Activated T-helper 17 cell treated with anti-CD3 and anti-CD28 coated beads, Interleukin-2, amount 50 U/mL, for 72 hours (primary cell): ENCODE results near the gene CDH26. TPM values are rescaled to one million over a fixed set of nuclear protein-coding genes. Genes with fewer than 3 reads are reported as not detected.
A peak's percentile ranks its signal among the peaks of the same experiment; 100 is the strongest.

Experiments used
- ATAC-seq: fragments of 150-1000 bp; cut with Tn5 transposase; replicated peaks from 2 replicates; pipeline ENCODE4 v1.10.0; 2021; ENCODE audit warnings: mild to moderate bottlenecking, moderate library complexity
- H3K27ac Mint-ChIP-seq: one replicate; pipeline ENCODE4 v1.8.0; 2022; ENCODE audit warnings: mixed read lengths
- H3K27me3 Mint-ChIP-seq: one replicate; pipeline ENCODE4 v1.8.0; 2022; ENCODE audit warnings: mixed read lengths
- H3K36me3 Mint-ChIP-seq: one replicate; pipeline ENCODE4 v1.8.0; 2022; ENCODE audit warnings: low read depth, mild to moderate bottlenecking, mixed read lengths
- H3K4me1 Mint-ChIP-seq: one replicate; pipeline ENCODE4 v1.8.0; 2022; ENCODE audit warnings: mixed read lengths
- H3K4me3 Mint-ChIP-seq: one replicate; pipeline ENCODE4 v1.8.0; 2022; ENCODE audit warnings: mild to moderate bottlenecking, mixed read lengths
- H3K9me3 Mint-ChIP-seq: one replicate; pipeline ENCODE4 v1.8.0; 2022; ENCODE audit warnings: mixed read lengths
- total RNA-seq, 2 donors: library from RNA; stranded (reverse); gene quantifications; one replicate each; pipeline ENCODE4 v1.2.3, GENCODE V29; 2022

CDH26 gene
- total RNA-seq, 2 donors from 2014 or later: 0.56 to 2.6 TPM

DNA sequence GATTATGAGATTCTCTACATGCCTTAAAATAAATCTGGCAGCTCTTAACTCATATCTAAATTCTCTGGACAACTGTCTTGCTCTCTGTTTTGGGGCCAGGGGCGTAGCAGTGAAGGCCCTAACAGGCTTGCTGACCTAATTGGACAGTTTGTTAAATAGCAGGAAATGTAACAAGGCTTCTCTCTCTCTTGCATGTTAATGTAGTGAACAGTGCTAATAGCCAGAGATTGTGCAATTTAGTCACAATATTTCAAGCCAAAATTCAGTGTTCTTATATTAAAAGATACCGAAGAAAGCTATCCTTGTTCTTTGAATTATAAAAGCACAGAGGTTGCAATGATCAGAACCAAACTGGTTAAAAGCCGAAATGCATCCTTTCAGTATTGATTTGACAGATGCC is 21.1 kb upstream of the CDH26 start:
- no peak for ATAC-seq
- Mint-ChIP-seq H3K36me3 (peaks cover 7% of the 10 kb centered on the region), H3K4me3 (peak overlapping the region; percentile 83), H3K4me1 (peaks cover 20% of the 10 kb centered on the region), H3K27ac (no peak overlapping the region), H3K9me3 (no peaks in the 10 kb centered on the region), H3K27me3 (no peaks in the 10 kb centered on the region)

DNA sequence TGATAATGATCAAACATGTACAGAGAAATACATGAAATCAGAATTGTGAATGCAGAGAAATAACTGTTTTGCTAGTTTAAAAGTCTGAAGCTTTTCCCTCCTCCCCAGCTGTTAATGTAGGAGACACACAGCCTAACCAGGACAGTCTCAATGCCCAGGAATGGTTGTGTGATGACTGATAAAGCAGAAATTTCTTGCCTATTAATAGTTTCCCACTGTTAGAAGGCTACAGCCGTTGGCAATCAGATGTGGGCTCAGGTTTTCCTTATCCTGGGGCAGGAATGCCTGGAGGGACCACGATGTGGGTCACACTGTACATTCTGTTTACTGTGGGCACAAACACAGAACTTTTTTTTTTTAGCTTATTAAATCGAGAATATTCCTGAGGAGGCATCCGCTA is 20.0 kb upstream of the CDH26 start:
- no peaks in the 10 kb centered on the region for H3K27me3 Mint-ChIP-seq
- no peaks in the 10 kb centered on the region for H3K9me3 Mint-ChIP-seq
- ATAC-seq: no peak
- H3K4me1 Mint-ChIP-seq: peaks cover 20% of the 10 kb centered on the region
- peaks cover 17% of the 10 kb centered on the region for H3K36me3 Mint-ChIP-seq
- peak overlapping the region; percentile 73 for H3K27ac Mint-ChIP-seq
- H3K4me3 Mint-ChIP-seq: peak overlapping the region; percentile 83

DNA sequence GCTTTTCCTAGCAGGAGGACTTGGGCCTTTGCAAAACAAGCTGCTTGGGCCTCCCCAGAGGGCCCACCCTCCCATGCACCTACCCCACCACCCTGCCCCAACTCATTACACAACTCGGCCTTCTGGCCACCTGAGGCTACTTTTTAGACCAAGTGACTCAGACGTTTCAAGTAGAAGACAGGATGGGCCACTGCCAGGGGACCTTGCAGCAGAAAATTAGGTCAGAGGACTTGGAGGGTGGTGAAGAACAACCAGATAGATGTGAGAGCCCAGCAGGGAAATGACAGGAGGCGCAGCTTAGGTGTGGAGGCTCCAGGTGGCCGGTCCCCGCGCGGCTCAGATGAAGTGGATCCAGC is 19.5 kb upstream of the CDH26 start:
- peak overlapping the region; percentile 73 for H3K27ac Mint-ChIP-seq
- peaks cover 18% of the 10 kb centered on the region for H3K36me3 Mint-ChIP-seq
- H3K9me3 Mint-ChIP-seq: no peaks in the 10 kb centered on the region
- H3K27me3 Mint-ChIP-seq: no peaks in the 10 kb centered on the region
- peak overlapping the region; percentile 83 for H3K4me3 Mint-ChIP-seq
- peaks cover 20% of the 10 kb centered on the region for H3K4me1 Mint-ChIP-seq
- ATAC-seq: no peak

DNA sequence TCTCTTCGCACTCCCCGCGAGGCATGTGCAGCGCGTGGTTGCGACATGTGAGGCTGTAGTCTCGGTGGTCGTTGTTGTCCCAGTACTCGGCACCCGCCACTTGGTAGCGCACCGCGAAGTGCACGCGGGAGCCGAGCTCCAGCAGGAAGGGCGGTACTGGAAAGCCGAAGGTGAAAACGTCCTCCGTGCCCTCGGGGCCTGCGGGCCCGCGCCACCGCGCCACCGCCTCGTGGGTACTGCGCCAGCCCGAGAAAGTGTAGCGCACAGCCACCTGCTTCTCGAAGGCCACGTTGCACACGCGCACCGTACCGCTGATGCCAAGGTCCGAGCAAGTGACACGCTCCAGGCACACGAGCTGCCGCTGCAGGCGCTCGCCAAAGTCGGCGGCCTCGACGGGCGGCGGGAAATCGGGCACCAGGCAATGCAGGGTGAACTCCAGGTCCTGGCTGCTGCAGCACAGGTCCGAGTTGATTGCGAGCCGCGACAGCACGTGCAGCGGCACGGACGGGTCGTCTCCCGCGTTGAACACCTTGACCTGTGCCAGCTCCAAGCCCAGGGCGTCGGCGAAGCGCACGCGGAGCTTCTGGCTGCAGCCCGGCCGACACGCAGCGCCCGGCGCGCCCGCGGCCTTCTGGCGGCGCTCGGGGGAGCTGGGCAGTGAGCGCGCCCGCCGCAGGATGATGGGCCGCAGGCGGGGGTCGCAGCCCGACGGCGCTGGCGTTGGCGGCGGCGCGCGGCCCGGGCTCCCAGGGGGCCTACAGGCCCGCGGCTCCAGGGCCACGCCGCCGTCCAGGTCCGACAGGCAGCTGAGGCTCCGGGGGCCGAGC is 19.0 kb upstream of the CDH26 start:
- H3K4me1 Mint-ChIP-seq: peaks cover 20% of the 10 kb centered on the region
- H3K9me3 Mint-ChIP-seq: no peaks in the 10 kb centered on the region
- ATAC-seq: no peak
- H3K27ac Mint-ChIP-seq: peak overlapping the region; percentile 73
- H3K27me3 Mint-ChIP-seq: no peaks in the 10 kb centered on the region
- H3K4me3 Mint-ChIP-seq: peak overlapping the region; percentile 98
- H3K36me3 Mint-ChIP-seq: peaks cover 24% of the 10 kb centered on the region

DNA sequence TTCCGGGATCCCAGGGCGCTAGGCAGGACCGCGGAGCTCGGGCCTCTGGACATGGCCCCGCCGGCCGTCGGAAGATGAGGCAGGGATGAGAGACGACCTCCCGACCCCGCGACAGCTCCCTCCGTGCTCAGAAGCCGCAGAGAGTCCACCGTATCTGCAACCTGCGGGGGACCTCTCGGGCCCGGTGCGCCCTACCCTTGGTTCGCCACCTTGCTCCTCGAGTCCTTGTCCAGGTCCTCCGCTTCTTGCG is 18.4 kb upstream of the CDH26 start:
- peak overlapping the region; percentile 97 for H3K27ac Mint-ChIP-seq
- no peaks in the 10 kb centered on the region for H3K9me3 Mint-ChIP-seq
- no peaks in the 10 kb centered on the region for H3K27me3 Mint-ChIP-seq
- ATAC-seq: peak; percentile 32
- H3K36me3 Mint-ChIP-seq: peaks cover 29% of the 10 kb centered on the region
- H3K4me1 Mint-ChIP-seq: peaks cover 20% of the 10 kb centered on the region
- H3K4me3 Mint-ChIP-seq: peak overlapping the region; percentile 98

DNA sequence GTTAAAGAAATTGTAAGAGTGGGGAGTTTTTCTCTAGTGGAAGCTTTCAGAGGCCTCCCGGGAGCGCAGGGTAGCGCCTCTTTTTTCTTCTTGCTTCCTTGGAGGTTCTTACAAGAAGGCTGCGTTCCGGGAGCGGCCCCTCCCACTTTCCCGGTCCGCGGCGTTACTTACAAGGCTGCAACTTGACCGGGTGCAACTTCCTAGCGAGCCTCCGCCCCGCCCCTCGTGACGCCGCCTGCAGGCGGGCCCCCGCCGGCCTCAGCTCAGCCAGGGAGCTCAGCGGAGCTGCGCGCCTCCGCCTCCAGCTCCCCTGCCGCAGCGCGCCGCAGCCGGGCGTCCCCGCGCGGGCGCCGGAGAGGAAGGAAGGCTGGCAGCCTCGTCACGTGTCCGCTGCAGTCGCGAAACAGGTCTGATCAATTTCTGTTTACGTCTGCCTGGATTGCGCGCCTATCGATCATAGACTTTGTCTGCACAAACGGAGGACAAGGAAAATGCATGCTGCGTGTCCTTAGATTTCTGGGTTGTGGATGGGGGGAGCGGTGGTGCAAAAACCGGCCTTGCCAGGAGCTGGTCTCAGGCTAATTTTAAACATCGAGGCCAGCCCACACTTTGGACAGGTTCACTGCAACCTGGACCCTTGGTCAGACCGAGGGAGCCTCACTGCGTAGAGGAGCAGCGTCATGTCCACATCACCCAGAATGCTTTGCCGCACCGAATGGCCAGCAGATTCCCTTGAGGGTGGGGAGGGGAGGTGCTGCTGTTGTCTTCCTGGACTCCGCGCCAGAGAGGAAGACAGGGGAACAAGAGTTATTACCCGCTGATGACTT is 17.9 kb upstream of the CDH26 start, which contains the start of the genes FAM217B and PPP1R3D:
Gene FAM217B, plus strand, starts transcription at position 261 of the 827 bp plus-strand sequence. CDS start 3,555 bp downstream, outside the sequence.
Gene PPP1R3D, minus strand, starts transcription at position 177 of the 827 bp plus-strand sequence. CDS start 374 bp downstream, outside the sequence.
- Mint-ChIP-seq H3K27me3 (no peaks in the 10 kb centered on the region), H3K27ac (peak within 1 kb of the TSS; percentile 97), H3K4me3 (peak within 1 kb of the TSS; percentile 98), H3K4me1 (peaks cover 20% of the 10 kb centered on the region), H3K36me3 (peaks cover 35% of the 10 kb centered on the region), H3K9me3 (no peaks in the 10 kb centered on the region)
- ATAC-seq: peak; percentile 95

DNA sequence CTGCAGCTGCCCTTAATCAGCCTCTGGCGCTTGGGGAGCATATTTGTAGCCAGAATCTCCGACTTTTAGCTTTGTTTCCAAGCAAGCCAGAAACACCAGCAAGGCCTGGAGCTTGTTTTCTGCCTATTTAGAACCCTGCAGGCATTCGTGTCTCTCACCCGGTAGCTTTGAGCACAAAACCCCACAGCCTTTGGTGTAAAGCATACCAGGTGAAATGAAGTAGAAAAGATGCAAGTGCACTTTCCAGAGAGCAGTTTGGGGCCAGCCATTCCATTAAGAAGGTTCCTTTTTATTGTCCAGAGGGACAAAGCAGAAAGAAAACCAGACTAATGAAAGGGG is 17.3 kb upstream of the CDH26 start:
- Mint-ChIP-seq H3K9me3 (no peaks in the 10 kb centered on the region), H3K36me3 (peaks cover 41% of the 10 kb centered on the region), H3K27ac (peak overlapping the region; percentile 97), H3K27me3 (no peaks in the 10 kb centered on the region), H3K4me3 (peak overlapping the region; percentile 98), H3K4me1 (peaks cover 20% of the 10 kb centered on the region)
- ATAC-seq: no peak

DNA sequence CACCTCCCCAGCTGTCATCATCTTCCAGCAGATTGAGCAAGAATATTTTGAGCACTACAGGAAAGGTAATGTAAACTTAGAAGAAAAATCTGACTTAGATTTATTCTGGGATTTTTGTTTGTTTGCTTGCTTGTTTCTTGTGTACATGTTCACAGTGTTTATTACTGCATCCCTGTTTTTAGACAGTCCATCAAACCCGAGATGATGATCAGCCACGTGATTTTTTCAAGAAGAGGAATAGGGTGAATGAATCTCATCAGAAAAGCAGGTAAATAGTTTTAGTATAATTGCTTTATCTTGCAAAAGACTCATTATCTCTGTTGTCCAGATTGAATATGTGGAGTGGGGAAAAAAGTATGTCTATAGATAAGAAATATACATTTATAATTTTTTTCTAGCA is 16.0 kb upstream of the CDH26 start:
- peak overlapping the region; percentile 98 for H3K4me3 Mint-ChIP-seq
- H3K9me3 Mint-ChIP-seq: no peaks in the 10 kb centered on the region
- peaks cover 43% of the 10 kb centered on the region for H3K36me3 Mint-ChIP-seq
- H3K27ac Mint-ChIP-seq: peak overlapping the region; percentile 97
- H3K4me1 Mint-ChIP-seq: peaks cover 20% of the 10 kb centered on the region
- ATAC-seq: no peak
- no peaks in the 10 kb centered on the region for H3K27me3 Mint-ChIP-seq

DNA sequence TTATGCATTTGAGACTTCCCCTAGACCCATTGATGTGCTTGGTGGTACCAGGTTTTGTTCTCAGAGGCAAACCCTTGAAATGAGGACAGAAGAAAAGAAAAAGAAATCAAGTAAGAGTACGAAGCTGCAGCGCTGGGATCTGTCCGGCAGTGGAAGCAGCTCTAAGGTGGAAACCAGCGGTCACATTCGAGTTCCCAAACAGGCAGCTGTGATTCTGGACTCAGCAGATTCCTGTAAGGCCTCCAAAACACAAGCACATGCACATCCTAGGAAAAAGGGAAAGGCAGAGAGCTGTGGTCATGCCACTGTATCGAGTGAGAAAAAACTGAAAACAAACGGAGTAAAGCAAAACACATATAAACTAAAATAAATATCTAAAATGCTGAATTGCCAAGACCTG is 13.5 kb upstream of the CDH26 start:
- Mint-ChIP-seq H3K4me3 (no peak overlapping the region), H3K9me3 (no peaks in the 10 kb centered on the region), H3K27ac (no peak overlapping the region), H3K27me3 (no peaks in the 10 kb centered on the region), H3K36me3 (peaks cover 51% of the 10 kb centered on the region), H3K4me1 (peaks cover 18% of the 10 kb centered on the region)
- ATAC-seq: no peak

DNA sequence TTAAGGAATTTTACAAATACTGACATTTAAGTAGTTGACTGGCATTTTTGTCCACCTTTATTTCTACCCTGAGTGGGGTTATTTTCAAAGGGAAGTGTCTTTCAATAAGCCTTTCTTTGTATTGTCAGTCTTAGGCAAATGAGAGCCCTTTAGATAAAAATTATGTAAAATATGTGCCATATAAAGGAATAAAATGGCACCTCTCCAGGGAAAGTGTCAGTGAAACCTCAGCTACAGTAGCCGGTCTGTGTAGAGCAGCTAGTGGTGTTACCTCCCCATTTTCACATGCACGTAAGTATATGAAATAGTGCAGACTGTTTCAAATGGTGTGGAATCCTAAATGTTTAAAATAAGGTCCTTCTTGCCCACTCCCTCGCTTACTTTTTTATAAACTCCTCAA is 13.0 kb upstream of the CDH26 start:
- no peak overlapping the region for H3K4me3 Mint-ChIP-seq
- ATAC-seq: no peak
- H3K27me3 Mint-ChIP-seq: no peaks in the 10 kb centered on the region
- H3K27ac Mint-ChIP-seq: no peak overlapping the region
- no peaks in the 10 kb centered on the region for H3K9me3 Mint-ChIP-seq
- H3K4me1 Mint-ChIP-seq: peaks cover 18% of the 10 kb centered on the region
- H3K36me3 Mint-ChIP-seq: peaks cover 55% of the 10 kb centered on the region

DNA sequence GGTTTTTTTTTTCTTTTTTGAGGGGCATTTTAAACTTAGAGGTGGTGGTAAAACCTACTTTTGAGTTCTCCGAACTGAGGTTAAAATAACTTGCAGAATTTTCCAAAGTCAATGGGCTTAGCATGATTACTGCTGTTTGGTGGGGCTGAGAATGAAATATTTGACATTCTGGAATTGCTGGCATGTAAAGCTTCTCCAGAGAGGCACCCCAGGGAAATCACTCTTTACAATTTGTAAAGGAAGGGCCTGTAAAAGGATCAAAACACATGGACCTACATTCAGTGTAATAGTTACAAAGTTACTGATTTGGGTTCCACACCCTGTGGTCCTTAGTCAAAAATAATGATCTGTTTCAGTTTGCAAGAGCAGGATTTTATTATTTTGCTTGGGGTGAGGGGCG is 12.5 kb upstream of the CDH26 start:
- H3K27me3 Mint-ChIP-seq: no peaks in the 10 kb centered on the region
- peaks cover 57% of the 10 kb centered on the region for H3K36me3 Mint-ChIP-seq
- peak overlapping the region; percentile 33 for H3K27ac Mint-ChIP-seq
- ATAC-seq: no peak
- peaks cover 18% of the 10 kb centered on the region for H3K4me1 Mint-ChIP-seq
- H3K4me3 Mint-ChIP-seq: no peak overlapping the region
- H3K9me3 Mint-ChIP-seq: no peaks in the 10 kb centered on the region

DNA sequence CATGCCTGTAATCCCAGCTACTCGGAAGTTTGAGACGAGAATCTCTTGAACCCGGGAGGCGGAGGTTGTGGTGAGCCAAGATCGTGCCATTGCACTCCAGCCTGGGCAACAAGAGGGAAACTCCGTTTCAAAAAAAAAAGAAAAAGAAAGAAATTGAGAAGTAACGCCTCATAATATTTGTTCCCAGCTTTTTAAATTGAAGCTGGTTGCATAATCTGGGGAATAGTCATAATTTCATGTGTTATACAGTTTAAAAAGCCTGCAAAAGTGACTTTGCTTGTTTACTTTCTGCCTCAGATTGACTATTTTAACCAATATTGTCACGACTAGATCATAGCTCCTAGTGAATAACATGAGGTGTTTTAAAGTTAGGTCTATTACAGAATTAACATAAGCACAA is 10.8 kb upstream of the CDH26 start:
- Mint-ChIP-seq H3K4me3 (no peak overlapping the region), H3K27me3 (no peaks in the 10 kb centered on the region), H3K4me1 (peaks cover 9% of the 10 kb centered on the region), H3K9me3 (no peaks in the 10 kb centered on the region), H3K36me3 (peaks cover 48% of the 10 kb centered on the region), H3K27ac (no peak overlapping the region)
- no peak for ATAC-seq

DNA sequence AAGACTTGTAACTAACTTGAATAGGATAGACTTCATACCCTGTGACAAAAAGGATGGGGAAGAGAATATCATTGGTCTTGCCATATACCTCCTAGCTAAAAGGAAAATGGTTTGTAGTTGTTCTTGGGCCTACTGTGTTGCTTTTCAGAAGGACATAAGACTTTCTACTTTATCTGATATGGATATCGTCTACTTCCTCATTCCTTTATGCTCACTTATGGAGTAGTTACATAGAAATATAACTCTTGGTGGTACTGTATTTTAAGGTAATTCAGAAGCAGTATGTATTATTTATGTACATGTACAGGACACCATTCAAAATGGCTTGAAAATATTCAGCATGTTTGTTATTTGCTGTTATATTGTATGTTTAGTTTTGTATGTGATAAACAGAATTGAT is 10.0 kb upstream of the CDH26 start:
- H3K9me3 Mint-ChIP-seq: no peaks in the 10 kb centered on the region
- peaks cover 40% of the 10 kb centered on the region for H3K36me3 Mint-ChIP-seq
- H3K4me3 Mint-ChIP-seq: peak overlapping the region; percentile 76
- peak overlapping the region; percentile 97 for H3K27ac Mint-ChIP-seq
- no peaks in the 10 kb centered on the region for H3K27me3 Mint-ChIP-seq
- H3K4me1 Mint-ChIP-seq: peaks cover 9% of the 10 kb centered on the region
- ATAC-seq: no peak

DNA sequence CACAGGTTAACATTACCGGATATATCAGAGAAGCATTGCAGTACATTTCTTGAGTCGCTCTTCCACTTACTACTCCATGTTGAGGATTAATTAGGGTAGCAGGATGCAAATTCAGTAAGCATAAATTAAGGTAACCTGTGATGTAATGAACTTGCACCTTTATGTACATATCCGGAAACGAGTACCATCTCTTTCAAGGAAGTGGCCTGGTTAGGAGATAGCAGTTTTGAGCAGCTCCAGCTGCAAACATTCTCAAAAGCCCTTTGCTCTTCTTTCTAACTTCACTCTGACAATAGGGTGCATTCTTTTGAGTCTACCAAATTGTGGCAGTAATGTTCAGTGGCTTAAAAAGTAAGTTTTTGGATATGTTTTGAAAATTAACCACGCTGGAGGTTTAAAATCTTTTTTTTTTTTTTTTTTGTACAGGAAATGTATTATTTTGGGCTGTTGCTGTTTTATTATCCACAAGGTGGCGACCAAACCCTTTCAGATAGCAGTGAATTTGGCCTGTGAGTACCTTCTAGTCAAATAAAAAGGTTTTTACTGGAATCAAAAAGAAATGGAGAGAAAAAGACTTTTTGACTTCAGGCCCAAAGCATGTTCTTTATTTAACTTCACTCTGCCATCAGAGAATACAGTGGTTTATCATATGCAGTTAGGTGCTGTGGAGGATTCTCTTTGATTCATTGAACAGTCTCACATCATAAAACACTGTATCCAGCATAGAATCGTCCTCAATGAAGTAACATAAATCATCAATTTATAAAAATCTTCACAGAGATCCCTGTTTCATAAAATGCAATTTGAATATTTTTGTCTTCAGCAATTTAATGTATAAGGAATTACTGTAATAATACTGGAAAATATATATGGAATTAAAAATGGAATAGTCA is 9.1 kb upstream of the CDH26 start:
- Mint-ChIP-seq H3K27ac (peak overlapping the region; percentile 97), H3K4me3 (peak overlapping the region; percentile 76), H3K27me3 (no peaks in the 10 kb centered on the region), H3K4me1 (peaks cover 9% of the 10 kb centered on the region), H3K36me3 (peaks cover 35% of the 10 kb centered on the region), H3K9me3 (no peaks in the 10 kb centered on the region)
- peak; percentile 60 for ATAC-seq
